Lower leg skin (tissue), 3 donors: ENCODE data around the gene GAD1.

ENCODE experiments used
- CTCF ChIP-seq, 3 donors: fragments of 450-650 bp; IDR thresholded peaks; one replicate each; pipeline ENCODE4 v1.5.1; 2016; ENCODE audit warnings: antibody characterized with exemption in 3 of 3, mild to moderate bottlenecking in 3 of 3, moderate library complexity in 2 of 3
- POLR2A ChIP-seq, 2 donors: fragments of 450-650 bp; IDR thresholded peaks; one replicate each; pipeline ENCODE4 v1.6.1; 2016 to 2017; ENCODE audit warnings: antibody characterized with exemption in 2 of 2, mild to moderate bottlenecking in 1 of 2, moderate library complexity in 1 of 2

GRCh38 chr2:170897108-170897507, 80.4 kb downstream of the GAD1 start:
- TF ChIP-seq CTCF (IDR thresholded peaks at IDR 0.05) (no peak), POLR2A (IDR thresholded peaks at IDR 0.05) (no peak)
